A549 (cell line): ENCODE data around the gene SERPINC1. TPM values are rescaled to one million over a fixed set of nuclear protein-coding genes. Genes with fewer than 3 reads are reported as not detected.
A peak's percentile ranks its signal among the peaks of the same experiment; 100 is the strongest.
"Not testable (repeated sequence)": the region's sequence is repeated elsewhere in the genome, so short reads cannot be mapped to it uniquely, and the experiment has no call there.

ENCODE experiments used
- ATAC-seq, 2 experiments: fragments of 200-7000 bp in 1 of 2; fragments of >200 bp in 1 of 2; cut with Nextera tagmentation in 1 of 2; cut with Tn5 transposase in 1 of 2; 3 replicates each; pipeline versions ENCODE4 v1.8.0 to v1.9.1; 2018 to 2020; ENCODE audit warnings: mild to moderate bottlenecking in 1 of 2, moderate library complexity in 1 of 2
- CTCF ChIA-PET: fragments of 300-600 bp; sonication (Branson Sonifier 250); formaldehyde crosslinking; extraction: SDS; loops from one replicate; lab custom pipeline; 2021; ENCODE audit warnings: antibody characterized with exemption, inconsistent platforms; lab: Yijun Ruan, JAX
- POLR2A ChIA-PET: fragments of 350-600 bp; formaldehyde crosslinking; extraction: SDS; loops from one replicate; lab custom pipeline; 2021; ENCODE audit warnings: antibody characterized with exemption, inconsistent platforms; lab: Yijun Ruan, JAX
- DNase-seq, 2 experiments: peaks; one replicate each; pipeline versions ENCODE4 v3.0.0 to v3.0.0-alpha.2; 2011 to 2016; ENCODE audit warnings: low read depth in 1 of 2, low spot score in 1 of 2
- FAIRE-seq: peaks from 2 replicates; lab custom pipeline; 2011; peaks lifted over from hg19 to GRCh38; lab: Jason Lieb, UNC
- H3K27ac ChIP-seq, 2 experiments: fragments of >200 bp; sonication (Bioruptor Twin); formaldehyde crosslinking; 3 replicates each; pipeline ENCODE4 v1.5.1; 2016 to 2017
- H3K4me1 ChIP-seq: fragments of >200 bp; sonication (Bioruptor Twin); formaldehyde crosslinking; 3 replicates; pipeline ENCODE4 v1.6.1; 2016
- H3K4me2 ChIP-seq: fragments of >200 bp; sonication (Bioruptor Twin); formaldehyde crosslinking; 3 replicates; pipeline ENCODE4 v1.6.1; 2016
- H3K4me3 ChIP-seq: fragments of >200 bp; sonication (Bioruptor Twin); formaldehyde crosslinking; 3 replicates; pipeline ENCODE4 v1.5.1; 2016
- H3K9me3 ChIP-seq: fragments of >200 bp; sonication (Bioruptor Twin); formaldehyde crosslinking; 3 replicates; pipeline ENCODE4 v1.6.1; 2016
- BHLHE40 ChIP-seq: IDR thresholded peaks from 2 replicates; pipeline ENCODE4 v1.6.1; 2012; ENCODE audit warnings: low read depth, low read length, inconsistent platforms
- CEBPB ChIP-seq, 2 experiments: fragments of >200 bp in 1 of 2; sonication (Bioruptor Twin) in 1 of 2; formaldehyde crosslinking in 1 of 2; IDR thresholded peaks; 2 replicates each; pipeline ENCODE4 v1.6.1; 2012 to 2016
- CHD2 ChIP-seq: fragments of 150-350 bp; IDR thresholded peaks from 2 replicates; pipeline ENCODE4 v1.6.1; 2014; ENCODE audit warnings: low read length; ENCODE audit not compliant: partially characterized antibody
- FOSB ChIP-seq: fragments of 250-450 bp; sonication (Bioruptor Pico); IDR thresholded peaks from 2 replicates; pipeline ENCODE4 v1.5.0; 2020; ENCODE audit warnings: mild to moderate bottlenecking, moderate library complexity
- GATA3 ChIP-seq: IDR thresholded peaks from 2 replicates; pipeline ENCODE4 v1.6.1; 2012; ENCODE audit warnings: borderline replicate concordance
- HOXA7 ChIP-seq: fragments of 250-450 bp; sonication (Bioruptor Pico); IDR thresholded peaks from 2 replicates; pipeline ENCODE4 v1.5.0; 2020; ENCODE audit warnings: mild to moderate bottlenecking, moderate library complexity
- JUN ChIP-seq, 2 experiments: fragments of >200 bp; sonication (Bioruptor Twin); formaldehyde crosslinking; IDR thresholded peaks; 2 replicates in 1 of 2; 3 replicates in 1 of 2; pipeline ENCODE4 v1.6.1; 2016 to 2017
- MAZ ChIP-seq: fragments of 150-350 bp; IDR thresholded peaks from 2 replicates; pipeline ENCODE4 v1.6.1; 2014; ENCODE audit warnings: antibody characterized with exemption, low read depth, low read length, borderline replicate concordance
- MYC ChIP-seq: IDR thresholded peaks from 2 replicates; pipeline ENCODE4 v1.6.1; 2012; ENCODE audit warnings: mild to moderate bottlenecking, inconsistent platforms, low read length, improper control_type of control experiment, borderline replicate concordance
- POLR2AphosphoS2 ChIP-seq: conservative IDR thresholded peaks from 2 replicates; pipeline ENCODE4 v1.6.1; 2012; ENCODE audit warnings: low read length, improper control_type of control experiment, inconsistent platforms
- RAD21 ChIP-seq, 2 experiments: fragments of >200 bp in 1 of 2; sonication (Bioruptor Twin) in 1 of 2; formaldehyde crosslinking in 1 of 2; IDR thresholded peaks in 1 of 2; conservative IDR thresholded peaks in 1 of 2; 2 replicates in 1 of 2; 3 replicates in 1 of 2; pipeline ENCODE4 v1.6.1; 2012 to 2018; ENCODE audit warnings: inconsistent platforms in 1 of 2
- RARB ChIP-seq: fragments of 250-450 bp; sonication (Bioruptor Pico); IDR thresholded peaks from 2 replicates; pipeline ENCODE4 v1.8.0; 2021; ENCODE audit warnings: mild to moderate bottlenecking, moderate library complexity
- TFCP2L1 ChIP-seq: fragments of 250-450 bp; sonication (Bioruptor Pico); IDR thresholded peaks from 2 replicates; pipeline ENCODE4 v1.5.0; 2021; ENCODE audit warnings: mild to moderate bottlenecking
- TP53 ChIP-seq: fragments of 250-450 bp; sonication (Bioruptor Pico); IDR thresholded peaks from 2 replicates; pipeline ENCODE4 v1.5.0; 2021; ENCODE audit warnings: mild to moderate bottlenecking, moderate library complexity
- WGBS: methylation state at CpG from one replicate; pipeline ENCODE4 v1.1.6; 2017; ENCODE audit errors: missing lambda C conversion rate; 5-methylcytosine and 5-hydroxymethylcytosine counted together
- polyA plus RNA-seq, 4 experiments: library from polyadenylated mRNA; depleted of rRNA in 3 of 4; stranded (reverse); fragments of >200 nt; fragmentation: RNase III in 1 of 4; extraction: RNeasy Plus Mini Kit Qiagen cat#74134 plus additional on column Dnase treatment in 1 of 4; gene quantifications; 2 replicates in 3 of 4; 3 replicates in 1 of 4; pipeline ENCODE4 v1.2.3, GENCODE V29; 2011 to 2017
- TF ChIP-seq, protein P1 (sequence below): fragments of 200-600 bp; sonication (generic); IDR thresholded peaks from 2 replicates; pipeline ENCODE4 v1.6.1; 2016; ENCODE audit warnings: antibody characterized with exemption, mild to moderate bottlenecking, moderate library complexity
- TF ChIP-seq, protein P2 (sequence below): IDR thresholded peaks from 2 replicates; pipeline ENCODE4 v1.6.1; 2012
- TF ChIP-seq, protein P3 (sequence below): IDR thresholded peaks from 2 replicates; pipeline ENCODE4 v1.6.1; 2012; ENCODE audit warnings: low read depth, borderline replicate concordance
- TF ChIP-seq, protein P4 (sequence below): fragments of 150-350 bp; IDR thresholded peaks from 2 replicates; pipeline ENCODE4 v1.6.1; 2014; ENCODE audit warnings: low read depth, mild to moderate bottlenecking, low read length

The SERPINC1 gene
- polyA plus RNA-seq, 2 of the 4 experiments (the other 2 are of a cell fraction): 0.05 to 0.13 TPM

DNA sequence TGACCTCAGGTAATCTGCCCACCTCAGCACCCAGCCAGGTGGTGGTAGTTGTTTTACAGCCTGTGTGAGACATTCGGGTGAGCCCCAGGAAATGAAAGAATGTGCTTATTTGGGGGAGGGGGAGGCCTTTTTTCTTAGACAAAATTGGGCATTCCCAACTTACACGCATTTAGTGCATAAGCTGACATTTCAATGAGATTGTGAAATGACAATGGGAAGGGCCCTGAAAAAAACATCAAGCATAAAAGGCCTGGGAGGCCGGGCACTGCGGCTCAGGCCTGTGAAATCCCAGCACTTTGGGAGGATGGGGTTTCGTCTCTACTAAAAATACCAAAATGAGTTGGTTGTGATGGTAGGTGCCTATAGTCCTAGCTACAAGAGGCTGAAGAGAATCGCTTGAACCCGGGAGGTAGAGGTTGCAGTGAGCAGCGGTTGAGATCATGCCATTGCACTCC lies 54.3 kb downstream of the SERPINC1 start (continued):
- TF ChIP-seq, protein P1, sequence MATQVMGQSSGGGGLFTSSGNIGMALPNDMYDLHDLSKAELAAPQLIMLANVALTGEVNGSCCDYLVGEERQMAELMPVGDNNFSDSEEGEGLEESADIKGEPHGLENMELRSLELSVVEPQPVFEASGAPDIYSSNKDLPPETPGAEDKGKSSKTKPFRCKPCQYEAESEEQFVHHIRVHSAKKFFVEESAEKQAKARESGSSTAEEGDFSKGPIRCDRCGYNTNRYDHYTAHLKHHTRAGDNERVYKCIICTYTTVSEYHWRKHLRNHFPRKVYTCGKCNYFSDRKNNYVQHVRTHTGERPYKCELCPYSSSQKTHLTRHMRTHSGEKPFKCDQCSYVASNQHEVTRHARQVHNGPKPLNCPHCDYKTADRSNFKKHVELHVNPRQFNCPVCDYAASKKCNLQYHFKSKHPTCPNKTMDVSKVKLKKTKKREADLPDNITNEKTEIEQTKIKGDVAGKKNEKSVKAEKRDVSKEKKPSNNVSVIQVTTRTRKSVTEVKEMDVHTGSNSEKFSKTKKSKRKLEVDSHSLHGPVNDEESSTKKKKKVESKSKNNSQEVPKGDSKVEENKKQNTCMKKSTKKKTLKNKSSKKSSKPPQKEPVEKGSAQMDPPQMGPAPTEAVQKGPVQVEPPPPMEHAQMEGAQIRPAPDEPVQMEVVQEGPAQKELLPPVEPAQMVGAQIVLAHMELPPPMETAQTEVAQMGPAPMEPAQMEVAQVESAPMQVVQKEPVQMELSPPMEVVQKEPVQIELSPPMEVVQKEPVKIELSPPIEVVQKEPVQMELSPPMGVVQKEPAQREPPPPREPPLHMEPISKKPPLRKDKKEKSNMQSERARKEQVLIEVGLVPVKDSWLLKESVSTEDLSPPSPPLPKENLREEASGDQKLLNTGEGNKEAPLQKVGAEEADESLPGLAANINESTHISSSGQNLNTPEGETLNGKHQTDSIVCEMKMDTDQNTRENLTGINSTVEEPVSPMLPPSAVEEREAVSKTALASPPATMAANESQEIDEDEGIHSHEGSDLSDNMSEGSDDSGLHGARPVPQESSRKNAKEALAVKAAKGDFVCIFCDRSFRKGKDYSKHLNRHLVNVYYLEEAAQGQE: no peak

DNA sequence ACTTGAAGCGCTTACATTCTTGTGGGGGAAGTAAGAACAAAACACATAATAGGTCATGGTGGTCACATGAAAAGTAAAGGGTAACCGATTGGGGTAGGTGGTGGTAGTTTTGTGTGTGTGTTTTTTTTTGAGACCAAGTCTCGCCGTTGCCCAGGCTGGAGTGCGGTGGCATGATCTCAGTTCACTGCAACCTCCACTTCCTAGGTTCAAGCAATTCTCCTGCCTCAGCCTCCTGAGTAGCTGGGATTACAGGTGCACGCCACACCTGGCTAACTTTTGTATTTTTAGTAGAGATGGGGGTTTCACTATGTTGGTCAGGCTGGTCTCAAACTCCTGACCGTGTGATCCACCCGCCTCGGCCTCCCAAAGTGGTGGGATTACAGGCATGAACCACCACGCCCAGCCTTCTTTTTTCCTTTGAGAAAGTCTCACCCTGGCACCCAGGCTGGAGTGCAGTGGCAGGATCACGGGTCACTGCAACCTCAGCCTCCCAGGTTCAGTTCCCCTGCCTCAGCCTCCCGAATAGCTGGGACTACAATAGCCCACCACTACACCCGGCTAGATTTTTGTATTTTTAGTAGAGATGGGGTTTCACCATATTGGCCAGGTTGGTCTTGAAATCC lies 54.9 kb downstream of the SERPINC1 start:
- Histone ChIP-seq H3K4me1 (peaks cover 24% of the 10 kb centered on the region), H3K27ac (peak overlapping the region in 1 of 2 experiments; percentile 43; a peak in 3 of 6 replicates)
- POLR2A ChIA-PET: interaction anchor here (1.1 kb wide), 1 partner anchor 38 kb away, joined by 3 read pairs; the partner anchor contains the start of gene DARS2
- WGBS: 74% methylated on average over 13 of the region's 13 CpGs
- peak; percentile 10 to 24; a peak in 3 of 6 replicates for ATAC-seq
- not testable (repeated sequence) for DNase-seq, FAIRE-seq, H3K9me3 ChIP-seq, H3K4me2 ChIP-seq, H3K4me3 ChIP-seq
- TF ChIP-seq TFCP2L1 (CRISPR knock-in tag) (peak; percentile 26; the same call in 1 of the 2 replicates), POLR2AphosphoS2 (peak; percentile 86), GATA3 (peak; percentile 37; the same call in 1 of the 2 replicates), JUN (IDR thresholded peaks at IDR 0.05) (peak; percentile 58 to 68; a peak in 4 of 5 replicates), RARB (CRISPR knock-in tag) (peak; percentile 81; the same call in 1 of the 2 replicates), HOXA7 (CRISPR knock-in tag) (peak; percentile 74; the same call in 1 of the 2 replicates), TP53 (CRISPR knock-in tag) (peak; percentile 63; the same call in 1 of the 2 replicates), FOSB (CRISPR knock-in tag) (peak; percentile 70)
- TF ChIP-seq, protein P2, sequence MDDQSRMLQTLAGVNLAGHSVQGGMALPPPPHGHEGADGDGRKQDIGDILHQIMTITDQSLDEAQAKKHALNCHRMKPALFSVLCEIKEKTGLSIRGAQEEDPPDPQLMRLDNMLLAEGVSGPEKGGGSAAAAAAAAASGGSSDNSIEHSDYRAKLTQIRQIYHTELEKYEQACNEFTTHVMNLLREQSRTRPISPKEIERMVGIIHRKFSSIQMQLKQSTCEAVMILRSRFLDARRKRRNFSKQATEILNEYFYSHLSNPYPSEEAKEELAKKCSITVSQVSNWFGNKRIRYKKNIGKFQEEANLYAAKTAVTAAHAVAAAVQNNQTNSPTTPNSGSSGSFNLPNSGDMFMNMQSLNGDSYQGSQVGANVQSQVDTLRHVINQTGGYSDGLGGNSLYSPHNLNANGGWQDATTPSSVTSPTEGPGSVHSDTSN: peak; percentile 83
- CTCF ChIA-PET: interaction anchor here (0.6 to 1.4 kb wide), 4 partner anchors 355 to 442 kb away, joined by 3 to 5 read pairs (median 4); no protein-coding TSS in a partner anchor

DNA sequence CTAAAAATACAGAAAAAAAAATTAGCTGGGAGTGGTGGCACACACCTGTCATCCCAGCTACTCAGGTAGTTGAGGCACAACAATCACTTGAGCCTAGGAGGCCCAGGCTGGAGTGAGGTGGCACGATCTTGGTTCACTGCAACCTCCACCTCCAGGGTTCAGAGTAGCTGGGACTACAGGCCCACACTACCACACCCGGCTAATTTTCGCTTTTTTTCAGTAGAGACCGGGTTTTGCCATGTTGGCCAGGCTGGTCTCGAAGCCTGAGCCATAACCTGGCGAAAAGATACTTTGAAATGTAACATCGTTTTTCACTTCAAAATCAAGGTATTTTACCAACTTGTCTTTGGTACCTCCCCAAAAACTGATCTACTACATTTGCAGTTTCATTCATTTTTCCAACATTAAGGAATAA lies 55.4 kb downstream of the SERPINC1 start:
- Histone ChIP-seq H3K4me1 (peaks cover 24% of the 10 kb centered on the region), H3K9me3 (no peaks in the 10 kb centered on the region), H3K4me3 (no peak overlapping the region), H3K4me2 (no peak overlapping the region), H3K27ac (no peak overlapping the region)
- ChIA-PET CTCF (interaction anchor here (0.6 to 1.4 kb wide), 2 partner anchors 420 to 442 kb away, joined by 3 to 5 read pairs; no protein-coding TSS in a partner anchor), POLR2A (interaction anchor here (1.1 kb wide), 1 partner anchor 38 kb away, joined by 3 read pairs; the partner anchor contains the start of gene DARS2)
- 89% methylated on average over 7 of the region's 7 CpGs for WGBS
- ATAC-seq (peak; percentile 38 to 44), DNase-seq (no peak), FAIRE-seq (no peak)
- TF ChIP-seq RAD21 (conservative IDR thresholded peaks at IDR 0.05 in 1 of 2, IDR thresholded peaks at IDR 0.05 in 1 of 2): no peak
- TF ChIP-seq, protein P3, sequence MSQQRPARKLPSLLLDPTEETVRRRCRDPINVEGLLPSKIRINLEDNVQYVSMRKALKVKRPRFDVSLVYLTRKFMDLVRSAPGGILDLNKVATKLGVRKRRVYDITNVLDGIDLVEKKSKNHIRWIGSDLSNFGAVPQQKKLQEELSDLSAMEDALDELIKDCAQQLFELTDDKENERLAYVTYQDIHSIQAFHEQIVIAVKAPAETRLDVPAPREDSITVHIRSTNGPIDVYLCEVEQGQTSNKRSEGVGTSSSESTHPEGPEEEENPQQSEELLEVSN: no peak
- TF ChIP-seq, protein P4, sequence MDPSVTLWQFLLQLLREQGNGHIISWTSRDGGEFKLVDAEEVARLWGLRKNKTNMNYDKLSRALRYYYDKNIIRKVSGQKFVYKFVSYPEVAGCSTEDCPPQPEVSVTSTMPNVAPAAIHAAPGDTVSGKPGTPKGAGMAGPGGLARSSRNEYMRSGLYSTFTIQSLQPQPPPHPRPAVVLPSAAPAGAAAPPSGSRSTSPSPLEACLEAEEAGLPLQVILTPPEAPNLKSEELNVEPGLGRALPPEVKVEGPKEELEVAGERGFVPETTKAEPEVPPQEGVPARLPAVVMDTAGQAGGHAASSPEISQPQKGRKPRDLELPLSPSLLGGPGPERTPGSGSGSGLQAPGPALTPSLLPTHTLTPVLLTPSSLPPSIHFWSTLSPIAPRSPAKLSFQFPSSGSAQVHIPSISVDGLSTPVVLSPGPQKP: no peak
- 0 out of 2 replicates have a peak, but pooled peaks have one; percentile 57 for TF ChIP-seq RARB (CRISPR knock-in tag)
- peak; percentile 96 for TF ChIP-seq TFCP2L1 (CRISPR knock-in tag)
- TF ChIP-seq, protein P2: peak; percentile 70
- no peak for TF ChIP-seq MYC
- no peak for TF ChIP-seq BHLHE40
- TF ChIP-seq CHD2: no peak
- no peak for TF ChIP-seq MAZ
- TF ChIP-seq HOXA7 (CRISPR knock-in tag): peak; percentile 88
- no peak for TF ChIP-seq CEBPB (IDR thresholded peaks at IDR 0.05)
- no peak for TF ChIP-seq GATA3
- peak; percentile 96 for TF ChIP-seq TP53 (CRISPR knock-in tag)
